ENCODE data around the gene DRG2. TPM values are rescaled to one million over a fixed set of nuclear protein-coding genes. Genes with fewer than 3 reads are reported as not detected.

The DRG2 gene
- polyA plus RNA-seq, 4 donors = 29.6 to 44.7 (median 36.2) TPM

GRCh38 chr17:18111330-18111971 is 23.7 kb downstream of the DRG2 start:
- no peak for DNase-seq (ENCODE audit: low read depth in 4 of 4, low spot score in 3 of 4)

- DNase-seq (ENCODE audit: low read depth in 4 of 4, low spot score in 3 of 4) = no peak
Measured at GRCh38 chr17:18115517-18115916, 27.8 kb downstream of the DRG2 start.

- DNase-seq (ENCODE audit: low read depth in 4 of 4, low spot score in 3 of 4) = no peak
Measured at GRCh38 chr17:18116078-18116477, 28.3 kb downstream of the DRG2 start.

GRCh38 chr17:18117533-18117932 is 29.8 kb downstream of the DRG2 start:
- no peak for DNase-seq (ENCODE audit: low read depth in 4 of 4, low spot score in 3 of 4)

GRCh38 chr17:18117982-18118975 is 30.5 kb downstream of the DRG2 start:
- no peak for DNase-seq (ENCODE audit: low read depth in 4 of 4, low spot score in 3 of 4)

- no peak for DNase-seq (ENCODE audit: low read depth in 4 of 4, low spot score in 3 of 4)
Measured at GRCh38 chr17:18119166-18119745, 31.5 kb downstream of the DRG2 start.

GRCh38 chr17:18119938-18120337 is 32.2 kb downstream of the DRG2 start:
- no peak for DNase-seq (ENCODE audit: low read depth in 4 of 4, low spot score in 3 of 4)

- DNase-seq (ENCODE audit: low read depth in 4 of 4, low spot score in 3 of 4) = no peak
Measured at GRCh38 chr17:18120461-18121017, 32.8 kb downstream of the DRG2 start.

- no peak for DNase-seq (ENCODE audit: low read depth in 4 of 4, low spot score in 3 of 4)
Measured at GRCh38 chr17:18121144-18121910, 33.6 kb downstream of the DRG2 start.

- no peak for DNase-seq (ENCODE audit: low read depth in 4 of 4, low spot score in 3 of 4)
Measured at GRCh38 chr17:18122990-18123753, 35.4 kb downstream of the DRG2 start.

GRCh38 chr17:18124345-18125126 is 36.8 kb downstream of the DRG2 start:
- no peak for DNase-seq (ENCODE audit: low read depth in 4 of 4, low spot score in 3 of 4)

GRCh38 chr17:18129041-18129502 is 41.3 kb downstream of the DRG2 start:
- DNase-seq (ENCODE audit: low read depth in 4 of 4, low spot score in 3 of 4) = no peak

GRCh38 chr17:18132711-18133110 is 45.0 kb downstream of the DRG2 start:
- DNase-seq (ENCODE audit: low read depth in 4 of 4, low spot score in 3 of 4) = no peak

GRCh38 chr17:18136357-18136756 is 48.6 kb downstream of the DRG2 start:
- no peak for DNase-seq (ENCODE audit: low read depth in 4 of 4, low spot score in 3 of 4)

GRCh38 chr17:18138065-18138749 is 50.5 kb downstream of the DRG2 start:
- DNase-seq (ENCODE audit: low read depth in 4 of 4, low spot score in 3 of 4) = no peak

GRCh38 chr17:18139092-18139491 is 51.3 kb downstream of the DRG2 start:
- no peak for DNase-seq (ENCODE audit: low read depth in 4 of 4, low spot score in 3 of 4)

GRCh38 chr17:18139498-18139897 is 51.8 kb downstream of the DRG2 start:
- no peak for DNase-seq (ENCODE audit: low read depth in 4 of 4, low spot score in 3 of 4)

GRCh38 chr17:18139949-18140348 is 52.2 kb downstream of the DRG2 start:
- no peak for DNase-seq (ENCODE audit: low read depth in 4 of 4, low spot score in 3 of 4)

Measured in left renal pelvis (tissue), 4 donors.